GM23338 (cell line): ENCODE measurements around the gene OMP. TPM values are rescaled to one million over a fixed set of nuclear protein-coding genes. Genes with fewer than 3 reads are reported as not detected.

Experiments used
- ATAC-seq: fragments of 200-7000 bp; cut with Tn5 transposase; 3 replicates; pipeline ENCODE4 v1.9.1; 2020
- DNase-seq: peaks from one replicate; pipeline ENCODE4 v3.0.0-alpha.2; 2015; ENCODE audit warnings: low spot score
- H2AFZ ChIP-seq: fragments of 200-600 bp; sonication (generic); 2 replicates; pipeline ENCODE4 v1.8.0; 2016; ENCODE audit warnings: antibody characterized with exemption, mild to moderate bottlenecking, moderate library complexity
- H3F3A ChIP-seq: fragments of 200-600 bp; sonication (generic); replicated peaks from 2 replicates; pipeline ENCODE4 v1.8.0; 2017; ENCODE audit warnings: antibody characterized with exemption, mixed run types, low read depth
- H3K27ac ChIP-seq: fragments of 200-600 bp; sonication (generic); 2 replicates; pipeline ENCODE4 v1.6.1; 2016; ENCODE audit warnings: low read depth
- H3K27me3 ChIP-seq: fragments of 200-600 bp; sonication (generic); 2 replicates; pipeline ENCODE4 v1.8.0; 2016; ENCODE audit warnings: mild to moderate bottlenecking, mixed run types, moderate library complexity; ENCODE audit not compliant: insufficient read depth
- H3K36me3 ChIP-seq: fragments of 200-600 bp; sonication (generic); 2 replicates; pipeline ENCODE4 v1.8.0; 2016; ENCODE audit warnings: mild to moderate bottlenecking; ENCODE audit not compliant: insufficient read depth
- H3K4me1 ChIP-seq: fragments of 200-600 bp; sonication (generic); 2 replicates; pipeline ENCODE4 v1.8.0; 2016; ENCODE audit warnings: mild to moderate bottlenecking, moderate library complexity; ENCODE audit not compliant: insufficient read depth
- H3K4me2 ChIP-seq: fragments of 200-600 bp; sonication (generic); 2 replicates; pipeline ENCODE4 v1.7.1; 2017; ENCODE audit warnings: mixed run types
- H3K4me3 ChIP-seq: fragments of 200-600 bp; sonication (generic); 2 replicates; pipeline ENCODE4 v1.6.1; 2016; ENCODE audit warnings: mixed run types
- H3K79me2 ChIP-seq: fragments of 200-600 bp; sonication (generic); replicated peaks from 2 replicates; pipeline ENCODE4 v1.8.0; 2017; ENCODE audit warnings: mild to moderate bottlenecking; ENCODE audit not compliant: insufficient read depth
- H3K9me2 ChIP-seq: fragments of 200-600 bp; sonication (generic); 2 replicates; pipeline ENCODE4 v1.8.0; 2017; ENCODE audit not compliant: insufficient read depth
- H4K20me1 ChIP-seq: fragments of 200-600 bp; sonication (generic); replicated peaks from 2 replicates; pipeline ENCODE4 v1.8.0; 2017; ENCODE audit warnings: mild to moderate bottlenecking; ENCODE audit not compliant: insufficient read depth
- H3K27ac Mint-ChIP-seq: 2 replicates; pipeline ENCODE4 v1.8.0; 2020; ENCODE audit warnings: inconsistent platforms, mild to moderate bottlenecking, moderate library complexity, mixed read lengths
- H3K27me3 Mint-ChIP-seq: 3 replicates; pipeline ENCODE4 v1.8.0; 2022; ENCODE audit warnings: low read depth, mild to moderate bottlenecking, moderate library complexity, mixed read lengths, inconsistent platforms; ENCODE audit not compliant: insufficient read depth, poor library complexity
- H3K36me3 Mint-ChIP-seq: 3 replicates; pipeline ENCODE4 v1.8.0; 2021; ENCODE audit warnings: low read depth, mild to moderate bottlenecking, inconsistent platforms, moderate library complexity, mixed read lengths
- H3K4me1 Mint-ChIP-seq: 3 replicates; pipeline ENCODE4 v1.8.0; 2020; ENCODE audit warnings: mild to moderate bottlenecking, inconsistent platforms, mixed read lengths
- H3K4me3 Mint-ChIP-seq: 3 replicates; pipeline ENCODE4 v1.8.0; 2021; ENCODE audit warnings: moderate library complexity, mild to moderate bottlenecking, inconsistent platforms, mixed read lengths
- H3K9me3 Mint-ChIP-seq: 3 replicates; pipeline ENCODE4 v1.8.0; 2020; ENCODE audit warnings: moderate library complexity, mild to moderate bottlenecking, inconsistent platforms, mixed read lengths
- CTCF ChIP-seq, 2 experiments: fragments of 200-600 bp in 1 of 2; sonication (generic) in 1 of 2; conservative IDR thresholded peaks; 2 replicates each; pipeline versions ENCODE4 v1.5.1 to v1.6.1; 2016 to 2017; ENCODE audit warnings: antibody characterized with exemption in 2 of 2, low read depth in 2 of 2, mild to moderate bottlenecking in 2 of 2, moderate library complexity in 1 of 2
- ETS1 ChIP-seq: IDR thresholded peaks from 2 replicates; pipeline ENCODE4 v1.6.1; 2016; ENCODE audit warnings: antibody characterized with exemption
- EZH2 ChIP-seq: fragments of 200-600 bp; sonication (generic); IDR thresholded peaks from one replicate; pipeline ENCODE4 v1.8.0; 2017; ENCODE audit warnings: antibody characterized with exemption, mild to moderate bottlenecking, low read depth; ENCODE audit not compliant: unreplicated experiment
- EZH2phosphoT487 ChIP-seq: fragments of 200-600 bp; sonication (generic); IDR thresholded peaks from one replicate; pipeline ENCODE4 v1.8.1; 2018; ENCODE audit warnings: antibody characterized with exemption; ENCODE audit not compliant: unreplicated experiment
- NANOG ChIP-seq: IDR thresholded peaks from 2 replicates; pipeline ENCODE4 v1.6.1; 2016; ENCODE audit warnings: antibody characterized with exemption, borderline replicate concordance
- POLR2AphosphoS5 ChIP-seq: IDR thresholded peaks from 2 replicates; pipeline ENCODE4 v1.6.1; 2016; ENCODE audit warnings: antibody characterized with exemption, low read depth
- REST ChIP-seq: IDR thresholded peaks from one replicate; pipeline ENCODE4 v1.6.1; 2018; ENCODE audit warnings: antibody characterized with exemption; ENCODE audit not compliant: unreplicated experiment
- ZNF114 ChIP-seq: fragments of 250-450 bp; sonication (Bioruptor Pico); IDR thresholded peaks from 2 replicates; pipeline ENCODE4 v1.5.0; 2020; ENCODE audit warnings: mild to moderate bottlenecking, moderate library complexity
- polyA plus RNA-seq: library from polyadenylated mRNA; unstranded; fragments of >200 nt; fragmentation: Nextera tagmentation; extraction: Ambion mirVana; gene quantifications from 2 replicates; pipeline ENCODE4 v1.2.1, GENCODE V29; 2016
- total RNA-seq: library from RNA; depleted of rRNA; stranded (reverse); fragments of >200 nt; shearing (Covaris generic); gene quantifications from 2 replicates; pipeline ENCODE4 v1.2.3, GENCODE V29; 2014

OMP gene
- total and polyA plus RNA-seq, 2 experiments from 2014 or later: 1.0 TPM; not detected in 1

- H3F3A ChIP-seq: 0 out of 2 replicates have a peak, but pooled peaks cover 4% of the 10 kb centered on the region
- H3K27me3 ChIP-seq: no peaks in the 10 kb centered on the region
- no peaks in the 10 kb centered on the region for H3K9me2 ChIP-seq
- Mint-ChIP-seq H3K4me3 (peak overlapping the region; percentile 61), H3K27me3 (peaks cover 14% of the 10 kb centered on the region), H3K9me3 (no peaks in the 10 kb centered on the region), H3K4me1 (peaks cover 24% of the 10 kb centered on the region), H3K36me3 (peaks cover 5% of the 10 kb centered on the region; the same call in 1 of the 3 replicates), H3K27ac (no peak overlapping the region)
- H3K79me2 ChIP-seq: no peaks in the 10 kb centered on the region
- TF ChIP-seq CTCF (conservative IDR thresholded peaks at IDR 0.05; ENCODE audit: low read depth in 2 of 2) (peak; percentile 91 to 98), ETS1 (no peak)
- peaks cover 8% of the 10 kb centered on the region for H3K4me1 ChIP-seq
- peak; percentile 67 for DNase-seq
- no peak overlapping the region for H3K27ac ChIP-seq
- ATAC-seq: peak; percentile 76
- H4K20me1 ChIP-seq: no peaks in the 10 kb centered on the region
- H2AFZ ChIP-seq: peak overlapping the region; percentile 99
- no peaks in the 10 kb centered on the region for H3K36me3 ChIP-seq
- peak overlapping the region; percentile 93 for H3K4me2 ChIP-seq
- peak overlapping the region; percentile 71 for H3K4me3 ChIP-seq
Observed at GRCh38 chr11:77127235-77127911, 24.7 kb downstream of the OMP start.

GRCh38 chr11:77127920-77128691 lies 25.5 kb downstream of the OMP start, which contains the start of gene MYO7A:
TSS of gene MYO7A (plus strand) at chr11:77128246. CDS start at chr11:77130635, 2,389 bp downstream.
- H3K9me3 Mint-ChIP-seq: no peaks in the 10 kb centered on the region
- Histone ChIP-seq H3F3A (0 out of 2 replicates have a peak, but pooled peaks cover 4% of the 10 kb centered on the region), H3K79me2 (no peaks in the 10 kb centered on the region), H2AFZ (peak within 1 kb of the TSS; percentile 99), H3K36me3 (no peaks in the 10 kb centered on the region), H3K4me1 (peaks cover 8% of the 10 kb centered on the region), H3K27ac (no peak within 1 kb of the TSS), H3K4me3 (peak within 1 kb of the TSS; percentile 71), H3K27me3 (no peaks in the 10 kb centered on the region), H3K4me2 (peak within 1 kb of the TSS; percentile 93), H4K20me1 (no peaks in the 10 kb centered on the region), H3K9me2 (no peaks in the 10 kb centered on the region)
- peaks cover 5% of the 10 kb centered on the region; the same call in 1 of the 3 replicates for H3K36me3 Mint-ChIP-seq
- ATAC-seq (peak; percentile 67), DNase-seq (peak; percentile 64)
- H3K4me3 Mint-ChIP-seq: peak within 1 kb of the TSS; percentile 61
- H3K27ac Mint-ChIP-seq: no peak within 1 kb of the TSS
- peaks cover 14% of the 10 kb centered on the region for H3K27me3 Mint-ChIP-seq
- H3K4me1 Mint-ChIP-seq: peaks cover 24% of the 10 kb centered on the region
- TF ChIP-seq EZH2phosphoT487 (no peak), NANOG (no peak), ZNF114 (no peak), POLR2AphosphoS5 (peak; percentile 28; the same call in 1 of the 2 replicates), EZH2 (no peak), REST (no peak)
